Sigmoid colon (tissue), 7 donors: ENCODE results near the gene RNF180. TPM values are rescaled to one million over a fixed set of nuclear protein-coding genes. Genes with fewer than 3 reads are reported as not detected.

ENCODE experiments used
- DNase-seq: peaks from one replicate; pipeline ENCODE4 v3.0.0-alpha.2; 2019
- H3K27ac ChIP-seq, 4 donors: fragments of 200-600 bp; sonication (generic); one replicate each; pipeline ENCODE4 v1.5.1; 2016 to 2019; ENCODE audit warnings: mild to moderate bottlenecking in 1 of 4
- H3K27me3 ChIP-seq, 3 donors: fragments of 200-600 bp; sonication (generic); one replicate each; pipeline ENCODE4 v1.5.1; 2019; ENCODE audit warnings: mild to moderate bottlenecking in 1 of 3
- H3K36me3 ChIP-seq, 4 donors: fragments of 200-600 bp; sonication (generic); one replicate each; pipeline ENCODE4 v1.5.1; 2016 to 2019
- H3K4me1 ChIP-seq, 4 donors: fragments of 200-600 bp; sonication (generic); one replicate each; pipeline ENCODE4 v1.5.1; 2017 to 2019
- H3K4me3 ChIP-seq, 4 donors: fragments of 200-600 bp; sonication (generic); one replicate each; pipeline ENCODE4 v1.5.1; 2017 to 2019; ENCODE audit warnings: mild to moderate bottlenecking in 2 of 4, moderate library complexity in 1 of 4
- H3K9me3 ChIP-seq, 4 donors: fragments of 200-600 bp in 3 of 4; sonication (generic) in 3 of 4; one replicate each; pipeline versions ENCODE4 v1.5.1 to v1.6.1; 2013 to 2019
- CTCF ChIP-seq, 4 experiments: fragments of 450-650 bp in 3 of 4; fragments of 200-600 bp in 1 of 4; IDR thresholded peaks; one replicate each; pipeline ENCODE4 v1.5.1; 2016 to 2019; ENCODE audit warnings: antibody characterized with exemption in 4 of 4, mild to moderate bottlenecking in 3 of 4, moderate library complexity in 2 of 4
- EP300 ChIP-seq, 4 donors: sonication (generic); formaldehyde crosslinking; IDR thresholded peaks; one replicate each; pipeline ENCODE4 v1.6.1; 2017; ENCODE audit warnings: antibody characterized with exemption in 4 of 4
- POLR2A ChIP-seq, 2 donors: fragments of 450-650 bp; IDR thresholded peaks; one replicate each; pipeline ENCODE4 v1.6.1; 2016; ENCODE audit warnings: antibody characterized with exemption in 2 of 2, mild to moderate bottlenecking in 2 of 2, moderate library complexity in 2 of 2
- POLR2AphosphoS5 ChIP-seq, 4 donors: sonication (generic); formaldehyde crosslinking; IDR thresholded peaks; one replicate each; pipeline ENCODE4 v1.6.1; 2017; ENCODE audit warnings: antibody characterized with exemption in 4 of 4
- WGBS, 2 donors: extraction: QIAGEN DNeasy Blood & Tissue Kit; methylation state at CpG; one replicate each; pipeline ENCODE4 v1.1.7; 2013; 5-methylcytosine and 5-hydroxymethylcytosine counted together
- intact Hi-C: fragments of 100-400 bp; cut with DNase I; formaldehyde crosslinking; loops from one replicate; pipeline ENCODE4 v1.15.1; 2023
- polyA plus RNA-seq, 3 donors: library from polyadenylated mRNA; stranded (reverse); fragments of 200-250 nt; gene quantifications; one replicate each; pipeline ENCODE4 v1.2.3, GENCODE V29; 2013
- total RNA-seq, 4 donors: library from RNA; depleted of rRNA; stranded (reverse); fragments of >200 nt; gene quantifications; one replicate each; pipeline ENCODE4 v1.1.0, GENCODE V29; 2016
- donor health status: healthy with polysubstance abuse.
- donor health status: Bipolar disorder and iron deficiency.
- donor health status: healthy.

Gene RNF180
- total and polyA plus RNA-seq, 7 donors = 0.23 to 27.1 (median 16.6) TPM

GRCh38 chr5:64295101-64295500 is 129.5 kb downstream of the RNF180 start:
- intact Hi-C loops = no loop called here
- Histone ChIP-seq H3K36me3 (no peaks in the 10 kb centered on the region), H3K27me3 (no peaks in the 10 kb centered on the region), H3K4me1 (no peaks in the 10 kb centered on the region), H3K4me3 (no peak overlapping the region), H3K9me3 (no peaks in the 10 kb centered on the region), H3K27ac (no peak overlapping the region)
- 84 to 88% methylated on average over 1 of the region's 1 CpG for WGBS, 2 donors
- no peak for DNase-seq
- no peak for TF ChIP-seq CTCF (IDR thresholded peaks at IDR 0.05)
- TF ChIP-seq POLR2A (IDR thresholded peaks at IDR 0.05) = no peak
- TF ChIP-seq POLR2AphosphoS5 (IDR thresholded peaks at IDR 0.05) = no peak
- no peak for TF ChIP-seq EP300 (IDR thresholded peaks at IDR 0.05)

GRCh38 chr5:64298586-64298985 is 132.9 kb downstream of the RNF180 start:
- no peak for DNase-seq
- H3K9me3 ChIP-seq = no peaks in the 10 kb centered on the region
- no peaks in the 10 kb centered on the region for H3K27me3 ChIP-seq
- no peak overlapping the region for H3K4me3 ChIP-seq
- TF ChIP-seq CTCF (IDR thresholded peaks at IDR 0.05) = no peak
- no peak for TF ChIP-seq EP300 (IDR thresholded peaks at IDR 0.05)
- TF ChIP-seq POLR2A (IDR thresholded peaks at IDR 0.05) = no peak
- TF ChIP-seq POLR2AphosphoS5 (IDR thresholded peaks at IDR 0.05) = no peak
- intact Hi-C loops = no loop called here
- no peak overlapping the region for H3K27ac ChIP-seq
- H3K36me3 ChIP-seq = no peaks in the 10 kb centered on the region
- no peaks in the 10 kb centered on the region for H3K4me1 ChIP-seq
- WGBS, 2 donors = 86 to 91% methylated on average over 1 of the region's 1 CpG

GRCh38 chr5:64299805-64300204 is 134.2 kb downstream of the RNF180 start:
- Histone ChIP-seq H3K9me3 (no peaks in the 10 kb centered on the region), H3K4me1 (no peaks in the 10 kb centered on the region), H3K27me3 (no peaks in the 10 kb centered on the region), H3K27ac (no peak overlapping the region), H3K4me3 (no peak overlapping the region), H3K36me3 (no peaks in the 10 kb centered on the region)
- 45 to 57% methylated on average over 2 of the region's 2 CpGs for WGBS, 2 donors
- no peak for TF ChIP-seq CTCF (IDR thresholded peaks at IDR 0.05)
- TF ChIP-seq POLR2AphosphoS5 (IDR thresholded peaks at IDR 0.05) = no peak
- TF ChIP-seq EP300 (IDR thresholded peaks at IDR 0.05) = no peak
- TF ChIP-seq POLR2A (IDR thresholded peaks at IDR 0.05) = no peak
- intact Hi-C loops = no loop called here
- no peak for DNase-seq

- Histone ChIP-seq H3K27ac (no peak overlapping the region), H3K27me3 (no peaks in the 10 kb centered on the region), H3K4me3 (no peak overlapping the region), H3K9me3 (no peaks in the 10 kb centered on the region), H3K36me3 (no peaks in the 10 kb centered on the region), H3K4me1 (no peaks in the 10 kb centered on the region)
- intact Hi-C loops = no loop called here
- no peak for DNase-seq
- TF ChIP-seq CTCF (IDR thresholded peaks at IDR 0.05) (no peak), POLR2AphosphoS5 (IDR thresholded peaks at IDR 0.05) (no peak), EP300 (IDR thresholded peaks at IDR 0.05) (no peak), POLR2A (IDR thresholded peaks at IDR 0.05) (no peak)
Measured at GRCh38 chr5:64301566-64301965, 135.9 kb downstream of the RNF180 start.

- DNase-seq = no peak
- 42 to 67% methylated on average over 1 of the region's 1 CpG for WGBS, 2 donors
- no peaks in the 10 kb centered on the region for H3K36me3 ChIP-seq
- no peak overlapping the region for H3K27ac ChIP-seq
- no peak for TF ChIP-seq CTCF (IDR thresholded peaks at IDR 0.05)
- no peaks in the 10 kb centered on the region for H3K4me1 ChIP-seq
- H3K27me3 ChIP-seq = no peaks in the 10 kb centered on the region
- no peak overlapping the region for H3K4me3 ChIP-seq
- intact Hi-C loops = no loop called here
- H3K9me3 ChIP-seq = no peaks in the 10 kb centered on the region
Measured at GRCh38 chr5:64308135-64308534, 142.5 kb downstream of the RNF180 start.
